Mucosa of descending colon (tissue), 3 donors: ENCODE measurements around the gene MGAM2. TPM values are rescaled to one million over a fixed set of nuclear protein-coding genes. Genes with fewer than 3 reads are reported as not detected.
A peak's percentile ranks its signal among the peaks of the same experiment; 100 is the strongest.

Source experiments
- ATAC-seq: fragments of 200-7000 bp; cut with Tn5 transposase; one replicate; pipeline ENCODE4 v1.9.1; 2020; ENCODE audit warnings: mild to moderate bottlenecking, moderate library complexity
- DNase-seq, 3 donors: peaks; one replicate each; pipeline ENCODE4 v3.0.0-alpha.2; 2020
- H3K36me3 ChIP-seq: fragments of 200-600 bp; one replicate; pipeline ENCODE4 v1.8.0; 2021; ENCODE audit warnings: low read depth, mild to moderate bottlenecking
- H3K4me1 ChIP-seq: fragments of 200-600 bp; one replicate; pipeline ENCODE4 v1.8.0; 2021; ENCODE audit warnings: low read depth, mild to moderate bottlenecking
- H3K4me3 ChIP-seq: fragments of 200-600 bp; one replicate; pipeline ENCODE4 v1.8.0; 2021; ENCODE audit warnings: mild to moderate bottlenecking
- H3K9me3 ChIP-seq: fragments of 200-600 bp; one replicate; pipeline ENCODE4 v1.8.0; 2021; ENCODE audit warnings: mild to moderate bottlenecking
- CTCF ChIP-seq: fragments of 200-600 bp; IDR thresholded peaks from one replicate; pipeline ENCODE4 v1.8.0; 2022; ENCODE audit warnings: antibody characterized with exemption, mild to moderate bottlenecking
- intact Hi-C, 2 donors: fragments of 100-400 bp; cut with DNase I in 1 of 2; cut with micrococcal nuclease in 1 of 2; formaldehyde crosslinking; loops; one replicate each; pipeline versions ENCODE4 v1.11.0 to v1.11.1; 2022; cut with DNase I, micrococcal nuclease
- long read RNA-seq, 2 donors: library from polyadenylated mRNA; unstranded; transcript quantifications; one replicate each; pipeline ENCODE4 v2.0.0, GENCODE V29; 2019 to 2021
- total RNA-seq, 3 donors: library from RNA; stranded (reverse); fragmentation: NEBNext Ultra II Directional in 2 of 3; extraction: Animal tissue kit (Norgen Biotek cat#: 25700) in 2 of 3; gene quantifications; one replicate each; pipeline versions ENCODE4 v1.2.1 to v1.2.4, GENCODE V29; 2021 to 2023
- donor health status: DM: no; HTN: no; CAD: no; lungs with moderate emphysema.
- donor health status: DM: no; HTN: no; CAD: no.
- donor health status: DM: no; HTN: yes; CAD: no.

Gene MGAM2
- total RNA-seq, result 10 to 100 TPM; 11.8 to 33.2 (median 25.5) TPM
- long read RNA-seq, donor 1, result 0 reads
- long read RNA-seq, donor 2, result 0 reads

- H3K4me1 ChIP-seq, result no peaks in the 10 kb centered on the region
- peak; percentile 97 for ATAC-seq
- H3K4me3 ChIP-seq, result no peak within 1 kb of the TSS
- no peaks in the 10 kb centered on the region for H3K9me3 ChIP-seq
- H3K36me3 ChIP-seq, result no peaks in the 10 kb centered on the region
- TF ChIP-seq CTCF, result no peak
- intact Hi-C loops, result no loop called here
- DNase-seq, result peak in 1 of 3 donors; percentile 16
Observed at GRCh38 chr7:142111499-142111898, at the start of gene MGAM2. Gene MGAM2 (plus strand): TSS chr7:142111718. CDS start chr7:142116874, 5,156 bp downstream.

DNA sequence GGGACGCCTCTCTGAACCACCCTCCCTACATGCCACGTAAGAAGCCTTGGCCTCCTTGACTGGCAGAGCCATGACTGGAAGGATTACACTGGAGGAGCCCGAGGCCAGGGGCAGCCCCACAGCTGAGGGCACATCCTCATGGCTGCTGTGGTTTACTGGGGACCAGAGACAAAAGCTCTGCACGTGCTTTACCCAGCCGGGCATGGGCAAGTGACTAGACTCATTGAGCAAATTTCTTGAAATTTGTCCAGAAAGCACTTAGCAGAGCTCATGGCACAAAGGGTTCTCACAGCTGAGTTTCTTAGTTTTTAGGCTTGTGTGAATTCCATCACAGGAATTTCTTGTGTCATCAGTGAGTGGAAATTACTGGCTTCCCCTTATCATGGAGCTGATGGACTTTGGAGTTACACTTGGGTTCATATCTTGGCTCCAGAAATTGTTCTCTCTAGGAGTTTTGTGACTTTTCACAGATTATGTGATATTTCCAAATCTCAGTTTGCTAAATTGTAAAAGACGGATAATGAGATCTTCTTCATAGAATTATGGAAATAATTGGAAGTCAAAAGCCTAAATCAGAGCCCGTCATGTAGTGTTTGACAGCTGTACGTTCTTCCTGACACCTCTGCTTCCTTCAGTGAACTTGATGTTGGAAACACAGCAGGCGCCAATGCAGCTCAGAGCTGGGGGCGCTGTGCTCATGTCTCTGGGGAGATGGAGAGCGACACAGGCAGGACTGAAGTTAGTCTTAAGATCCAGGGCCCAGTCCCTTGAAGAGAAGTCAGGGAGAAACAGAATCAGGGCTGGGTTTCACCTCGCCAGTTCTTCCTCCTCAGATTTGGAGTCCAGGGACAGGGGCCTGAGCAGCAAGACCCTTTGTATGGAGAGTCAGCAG, 47.7 kb upstream of the MGAM2 start:
- TF ChIP-seq CTCF, result no peak
- H3K9me3 ChIP-seq, result no peaks in the 10 kb centered on the region
- H3K4me3 ChIP-seq, result no peak overlapping the region
- no peaks in the 10 kb centered on the region for H3K4me1 ChIP-seq
- DNase-seq, result no peak
- intact Hi-C loops, result no loop called here
- H3K36me3 ChIP-seq, result no peaks in the 10 kb centered on the region
- ATAC-seq, result no peak

DNA sequence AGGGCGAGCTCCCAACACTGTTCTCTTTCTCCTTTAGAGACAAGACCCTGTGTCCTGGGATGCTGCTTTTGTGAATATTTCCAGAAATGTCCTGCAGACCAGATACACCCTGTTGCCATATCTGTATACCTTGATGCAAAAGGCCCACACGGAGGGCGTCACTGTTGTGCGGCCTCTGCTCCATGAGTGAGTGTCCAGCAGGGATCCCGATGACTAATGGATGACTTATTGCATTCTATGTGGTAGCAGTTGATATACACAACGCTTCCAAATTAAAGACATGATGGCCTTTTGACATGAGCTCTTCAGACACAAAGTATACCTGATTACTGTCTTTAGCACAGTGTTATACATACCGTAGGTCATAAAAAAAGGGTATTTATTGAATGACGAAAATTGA, 45.0 kb upstream of the MGAM2 start:
- intact Hi-C loops, result no loop called here
- no peak for TF ChIP-seq CTCF
- no peak for ATAC-seq
- no peak overlapping the region for H3K4me3 ChIP-seq
- no peak for DNase-seq
- H3K4me1 ChIP-seq, result no peaks in the 10 kb centered on the region
- H3K36me3 ChIP-seq, result no peaks in the 10 kb centered on the region
- H3K9me3 ChIP-seq, result no peaks in the 10 kb centered on the region

- no peak for DNase-seq
- no peaks in the 10 kb centered on the region for H3K36me3 ChIP-seq
- no peaks in the 10 kb centered on the region for H3K9me3 ChIP-seq
- intact Hi-C loops, result no loop called here
- no peak for TF ChIP-seq CTCF
- H3K4me1 ChIP-seq, result no peaks in the 10 kb centered on the region
- no peak for ATAC-seq
- H3K4me3 ChIP-seq, result no peak overlapping the region
Observed at GRCh38 chr7:142077762-142078161, 33.8 kb upstream of the MGAM2 start.

- no peaks in the 10 kb centered on the region for H3K9me3 ChIP-seq
- DNase-seq, result no peak
- no peak for TF ChIP-seq CTCF
- peaks cover 2% of the 10 kb centered on the region for H3K4me1 ChIP-seq
- intact Hi-C loops, result no loop called here
- ATAC-seq, result no peak
- H3K36me3 ChIP-seq, result no peaks in the 10 kb centered on the region
- no peak overlapping the region for H3K4me3 ChIP-seq
Observed at GRCh38 chr7:142083605-142084004, 27.9 kb upstream of the MGAM2 start.
